GM20431 (cell line): ENCODE results near the gene LRRN2.
"Not testable (repeated sequence)": the region's sequence is repeated elsewhere in the genome, so short reads cannot be mapped to it uniquely, and the experiment has no call there.

ENCODE experiments used
- in situ Hi-C: fragments of 300-500 bp; cut with MseI, MboI; formaldehyde crosslinking; loops from one replicate; pipeline ENCODE4 v1.15.0; 2020; ENCODE audit warnings: low sequenced_read_pairs; ENCODE audit not compliant: unreplicated experiment

The LRRN2 gene

GRCh38 chr1:204685236-204686006 is at the start of gene LRRN2:
LRRN2 (minus strand) TSS chr1:204685738; CDS start chr1:204619992, 65,746 bp downstream.
- in situ Hi-C loops: no loop called here

GRCh38 chr1:204735042-204735441 is 49.5 kb upstream of the LRRN2 start:
- in situ Hi-C loops: no loop called here

GRCh38 chr1:204733869-204734596 is 48.5 kb upstream of the LRRN2 start:
- in situ Hi-C loops: no loop called here

- in situ Hi-C loops: no loop called here
These were observed 47.8 kb upstream of the LRRN2 start for GRCh38 chr1:204733289-204733688.

GRCh38 chr1:204731985-204732575 is 46.5 kb upstream of the LRRN2 start:
- in situ Hi-C loops: no loop called here

GRCh38 chr1:204731509-204731908 is 46.0 kb upstream of the LRRN2 start:
- in situ Hi-C loops: no loop called here

GRCh38 chr1:204730826-204731459 is 45.4 kb upstream of the LRRN2 start:
- in situ Hi-C loops: no loop called here

- in situ Hi-C loops: no loop called here
These were observed 44.0 kb upstream of the LRRN2 start for GRCh38 chr1:204729516-204729915.

- in situ Hi-C loops: no loop called here
These were observed 42.9 kb upstream of the LRRN2 start for GRCh38 chr1:204728456-204728855.

GRCh38 chr1:204728045-204728444 is 42.5 kb upstream of the LRRN2 start:
- in situ Hi-C loops: no loop called here

- in situ Hi-C loops: not testable (repeated sequence)
These were observed 41.9 kb upstream of the LRRN2 start for GRCh38 chr1:204727438-204727837.

- in situ Hi-C loops: no loop called here
These were observed 40.9 kb upstream of the LRRN2 start for GRCh38 chr1:204726478-204726877.

GRCh38 chr1:204725821-204726448 is 40.4 kb upstream of the LRRN2 start:
- in situ Hi-C loops: no loop called here

GRCh38 chr1:204723131-204723787 is 37.7 kb upstream of the LRRN2 start:
- in situ Hi-C loops: no loop called here

- in situ Hi-C loops: no loop called here
These were observed 36.0 kb upstream of the LRRN2 start for GRCh38 chr1:204721373-204722055.

GRCh38 chr1:204716660-204717059 is 31.1 kb upstream of the LRRN2 start:
- in situ Hi-C loops: no loop called here

GRCh38 chr1:204714861-204715511 is 29.4 kb upstream of the LRRN2 start:
- in situ Hi-C loops: no loop called here

- in situ Hi-C loops: no loop called here
These were observed 28.8 kb upstream of the LRRN2 start for GRCh38 chr1:204714194-204714860.
